ENCODE data around the gene HS3ST3A1.
"Not testable (repeated sequence)": the region's sequence is repeated elsewhere in the genome, so short reads cannot be mapped to it uniquely, and the experiment has no call there.

HS3ST3A1 gene

GRCh38 chr17:13538841-13539411 is 62.8 kb downstream of the HS3ST3A1 start:
- DNase-seq (ENCODE audit: low read depth), result no peak

GRCh38 chr17:13537871-13538643 is 63.7 kb downstream of the HS3ST3A1 start:
- no peak for DNase-seq (ENCODE audit: low read depth)

- DNase-seq (ENCODE audit: low read depth), result no peak
These were observed 64.5 kb downstream of the HS3ST3A1 start for GRCh38 chr17:13537167-13537731.

- no peak for DNase-seq (ENCODE audit: low read depth)
These were observed 66.8 kb downstream of the HS3ST3A1 start for GRCh38 chr17:13534946-13535345.

DNA sequence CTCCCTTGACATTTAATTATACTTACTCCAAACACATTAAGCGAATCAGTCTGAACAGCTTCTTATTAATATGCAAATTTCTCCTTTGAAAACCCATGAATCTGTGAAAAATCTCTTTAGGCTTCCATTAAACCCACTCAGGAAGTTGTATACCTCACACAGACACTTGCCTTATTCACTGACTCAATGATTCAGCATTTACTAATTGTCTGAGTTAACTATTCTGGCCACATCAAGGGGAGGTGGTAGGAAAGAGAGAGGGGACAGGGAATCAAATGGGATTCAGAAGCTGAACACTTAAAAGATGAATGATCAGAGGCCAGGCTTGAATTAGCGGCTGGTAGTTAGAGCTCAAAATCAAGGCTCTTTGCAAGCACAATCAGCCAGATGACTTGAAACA is 70.0 kb downstream of the HS3ST3A1 start:
- DNase-seq (ENCODE audit: low read depth), result no peak

DNA sequence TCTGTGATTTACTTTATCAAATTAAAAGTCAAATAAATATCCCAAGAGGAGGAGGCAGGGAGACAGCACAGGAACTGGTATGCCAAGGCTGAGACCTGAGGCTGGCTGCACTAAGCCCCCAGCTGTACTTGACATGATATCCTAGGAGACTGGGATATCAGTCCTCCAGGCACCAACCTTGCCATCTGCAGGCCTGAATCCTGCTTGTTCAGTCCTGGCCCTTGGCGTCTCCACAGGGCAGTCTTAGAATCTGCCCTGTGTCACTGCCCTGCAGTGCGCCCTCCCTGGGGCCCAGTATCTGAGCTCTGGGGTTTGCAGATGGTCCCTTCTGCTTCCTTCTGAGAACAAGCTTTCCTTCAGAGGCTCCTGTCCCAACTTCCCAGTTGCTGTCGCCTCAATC is 75.9 kb downstream of the HS3ST3A1 start:
- DNase-seq (ENCODE audit: low read depth), result no peak

- no peak for DNase-seq (ENCODE audit: low read depth)
These were observed 78.6 kb downstream of the HS3ST3A1 start for GRCh38 chr17:13523164-13523563.

DNA sequence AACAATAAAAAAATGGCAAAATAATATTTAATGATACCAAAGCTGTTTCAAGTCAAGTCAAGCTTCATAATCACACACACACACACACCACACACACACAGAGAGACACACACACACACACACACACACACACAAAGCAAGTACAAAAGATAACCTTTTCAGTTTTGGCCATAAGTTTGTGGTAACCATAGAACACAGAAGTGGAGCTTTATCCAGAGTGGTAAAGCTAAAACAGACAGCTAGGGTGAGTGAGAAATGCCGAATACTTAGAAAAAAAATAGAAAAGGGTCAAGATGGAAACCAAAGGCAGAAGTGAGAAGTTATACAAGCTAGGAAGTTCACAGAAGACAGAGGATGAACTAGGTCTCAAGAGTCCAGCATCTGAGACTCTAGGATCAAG is 79.0 kb downstream of the HS3ST3A1 start:
- DNase-seq (ENCODE audit: low read depth), result no peak

- DNase-seq (ENCODE audit: low read depth), result no peak
These were observed 79.9 kb downstream of the HS3ST3A1 start for GRCh38 chr17:13521784-13522183.

DNA sequence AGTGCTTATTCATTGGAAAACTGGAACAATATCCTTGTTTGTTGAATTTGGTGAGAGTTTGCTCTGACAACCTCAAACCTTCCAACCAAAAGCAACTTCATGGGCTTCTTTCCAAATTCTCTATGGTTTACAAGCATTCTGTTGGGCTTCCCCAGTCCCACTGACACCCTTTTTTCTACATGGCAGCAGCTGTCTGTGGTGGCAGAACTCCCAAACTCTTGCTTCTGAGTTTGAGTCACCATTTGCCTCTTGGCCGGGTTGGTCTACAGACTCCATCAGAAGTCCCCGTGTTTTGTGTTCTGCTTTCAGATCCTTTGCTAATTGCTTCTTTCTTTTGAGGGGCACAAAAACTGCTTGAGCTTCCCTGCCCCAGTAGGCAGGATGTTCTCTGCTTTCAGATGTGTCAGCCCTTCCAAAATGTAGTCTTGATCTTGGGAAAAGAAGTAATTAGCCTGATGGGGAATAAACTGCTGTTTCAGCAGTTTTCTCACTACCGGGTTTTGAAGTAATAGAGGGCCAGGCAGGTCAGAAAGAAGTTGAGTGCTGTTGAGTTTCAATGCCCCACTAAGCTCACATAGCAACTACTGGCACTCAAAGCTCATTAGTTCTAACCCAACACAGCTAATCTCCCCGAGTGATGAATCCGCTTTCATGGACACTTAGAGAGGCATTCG is 80.7 kb downstream of the HS3ST3A1 start:
- DNase-seq (ENCODE audit: low read depth), result peak; percentile 82

- peak; percentile 73 for DNase-seq (ENCODE audit: low read depth)
These were observed 83.3 kb downstream of the HS3ST3A1 start for GRCh38 chr17:13518261-13519000.

GRCh38 chr17:13513039-13513405 is 88.7 kb downstream of the HS3ST3A1 start:
- DNase-seq (ENCODE audit: low read depth), result peak; percentile 10

- no peak for DNase-seq (ENCODE audit: low read depth)
These were observed 91.7 kb downstream of the HS3ST3A1 start for GRCh38 chr17:13510062-13510461.

DNA sequence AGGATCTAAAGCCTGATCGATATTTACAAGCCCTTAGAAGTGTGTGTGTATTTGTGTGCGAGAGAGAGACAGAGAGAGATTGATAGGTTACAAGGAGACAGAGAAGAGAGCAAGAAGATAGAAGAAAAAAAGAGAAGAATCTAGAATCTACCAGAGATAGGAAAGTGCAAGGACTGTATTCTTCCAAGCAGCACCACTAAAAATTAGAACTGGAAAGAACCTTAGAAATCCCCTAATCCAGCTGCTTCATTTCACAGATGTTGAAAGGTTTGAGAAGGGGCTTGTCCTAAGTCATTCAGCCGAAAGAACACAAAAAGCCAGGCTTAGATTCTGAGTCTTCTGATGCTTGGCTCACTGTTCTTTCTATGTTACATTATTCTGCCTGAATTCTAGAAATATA is 92.2 kb downstream of the HS3ST3A1 start:
- no peak for DNase-seq (ENCODE audit: low read depth)

- no peak for DNase-seq (ENCODE audit: low read depth)
These were observed 92.8 kb downstream of the HS3ST3A1 start for GRCh38 chr17:13508896-13509295.

GRCh38 chr17:13503526-13503925 is 98.2 kb downstream of the HS3ST3A1 start:
- no peak for DNase-seq (ENCODE audit: low read depth)

DNA sequence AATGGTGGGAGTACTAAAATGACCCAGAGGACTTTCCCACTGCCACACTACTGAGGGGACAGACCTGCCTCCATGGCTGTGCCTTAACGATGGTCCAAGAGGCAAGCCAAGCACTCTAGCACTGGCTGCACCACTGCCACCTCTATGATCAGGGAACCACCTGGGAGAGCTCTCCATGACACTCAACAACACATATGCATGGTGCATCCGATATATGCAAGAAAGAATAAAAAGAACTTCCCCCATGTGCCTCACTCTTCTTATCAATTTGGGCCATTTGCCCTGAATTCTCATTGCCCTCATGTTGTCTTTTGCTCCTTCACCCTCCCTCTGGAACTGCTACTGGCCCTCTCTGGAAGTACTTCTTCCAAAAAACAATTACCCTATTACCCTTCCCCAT is 99.5 kb downstream of the HS3ST3A1 start:
- no peak for DNase-seq (ENCODE audit: low read depth)

DNA sequence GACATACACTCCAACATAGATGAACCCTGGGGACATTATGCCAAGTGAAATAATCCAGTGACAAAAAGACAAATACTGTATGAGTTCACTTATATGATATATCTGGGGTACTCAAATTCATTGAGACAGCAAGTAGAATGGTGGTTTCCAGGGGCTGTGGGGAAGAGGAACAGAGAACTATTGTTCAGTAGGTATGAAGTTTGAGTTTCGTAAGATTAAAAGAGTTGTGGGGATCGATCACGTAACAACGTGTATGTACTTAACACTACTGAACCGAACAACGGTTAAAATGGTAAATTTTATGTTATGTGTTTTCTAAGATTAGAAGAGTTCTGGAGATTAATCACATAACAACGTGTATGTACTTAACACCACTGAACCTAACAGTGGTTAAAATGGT is 100.8 kb downstream of the HS3ST3A1 start:
- DNase-seq (ENCODE audit: low read depth), result no peak

DNA sequence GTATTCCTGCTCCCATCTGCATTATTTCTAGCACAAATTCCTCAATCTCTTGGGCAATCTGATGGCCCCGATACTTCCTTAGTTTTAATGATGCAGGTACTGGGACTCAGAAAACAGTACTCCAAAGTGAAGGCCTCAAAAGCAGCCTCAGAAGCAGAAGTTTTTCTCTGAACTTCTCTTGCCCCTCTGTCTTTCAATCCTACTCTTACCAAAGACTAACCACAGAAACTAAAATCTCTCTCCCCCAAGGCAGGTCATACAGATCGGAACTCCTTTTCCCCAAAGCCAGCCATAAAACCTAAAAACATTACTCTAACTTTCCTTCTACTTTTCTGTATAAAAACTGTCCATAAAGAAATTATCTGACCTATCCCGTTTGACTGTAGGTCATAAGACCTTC is 103.5 kb downstream of the HS3ST3A1 start:
- no peak for DNase-seq (ENCODE audit: low read depth)

DNA sequence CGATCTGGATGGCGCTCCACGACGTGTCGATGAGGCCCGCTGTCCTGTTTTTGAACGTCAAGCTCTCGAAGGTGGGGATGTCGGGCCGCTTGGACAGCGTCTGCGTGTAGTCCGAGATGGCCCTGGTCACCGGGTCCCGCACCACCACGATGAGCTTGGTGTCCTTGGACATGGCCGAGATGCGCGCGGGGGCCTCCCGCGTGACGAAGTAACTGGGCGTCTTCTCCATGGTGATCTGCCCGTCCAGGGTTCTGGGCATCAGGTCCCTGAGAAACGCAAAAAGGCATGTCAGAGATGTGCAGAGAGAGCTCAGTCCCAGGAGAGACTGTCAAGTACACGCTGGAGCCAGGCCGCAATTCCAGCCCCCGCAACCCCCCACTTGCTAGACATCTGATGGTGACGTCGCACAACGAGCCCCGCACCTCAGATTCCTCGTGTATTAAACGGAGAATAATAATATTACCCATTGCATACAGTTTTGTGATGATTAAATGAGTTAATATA is 105.1 kb downstream of the HS3ST3A1 start:
- DNase-seq (ENCODE audit: low read depth), result not testable (repeated sequence)

DNA sequence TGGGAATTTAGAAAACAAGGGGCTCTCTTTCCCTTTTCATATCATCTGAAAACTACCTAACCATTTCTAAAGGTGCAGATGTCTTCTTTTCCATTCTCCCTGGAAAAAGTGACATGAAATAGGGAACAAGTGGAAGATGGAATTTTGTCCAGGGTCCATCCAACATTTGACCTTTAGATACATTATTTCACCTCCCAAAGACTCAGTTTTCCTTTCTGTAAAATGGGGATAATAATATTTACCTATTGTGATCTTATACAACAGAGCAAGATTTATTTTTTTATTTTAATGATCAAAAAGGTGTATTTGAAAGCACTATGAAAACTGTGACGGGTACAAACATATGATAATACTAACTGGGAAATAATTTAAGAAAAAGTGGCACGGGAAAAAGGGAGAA is 106.3 kb downstream of the HS3ST3A1 start:
- no peak for DNase-seq (ENCODE audit: low read depth)

DNA sequence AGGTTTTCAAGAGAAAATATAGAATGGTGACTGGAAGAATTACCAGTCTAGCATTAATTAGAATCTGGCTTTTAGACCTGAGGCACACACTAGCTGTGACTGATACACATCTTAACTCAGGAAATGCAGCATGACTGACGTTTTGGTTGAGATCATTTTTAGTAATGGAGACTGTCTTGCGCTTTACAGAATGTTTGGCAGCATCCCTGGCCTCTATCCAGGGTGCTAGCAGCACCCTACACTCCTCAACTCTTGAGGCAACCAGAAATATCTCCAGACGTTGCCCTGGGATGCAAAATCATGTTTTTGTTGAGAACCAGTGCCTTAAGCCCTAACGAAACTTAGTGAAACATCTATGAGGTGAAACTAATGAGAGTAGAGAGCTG is 109.0 kb downstream of the HS3ST3A1 start:
- DNase-seq (ENCODE audit: low read depth), result no peak
